PFSK-1 (cell line): ENCODE measurements around the gene ZNF134.

Source experiments
- FOXP2 ChIP-seq: optimal IDR thresholded peaks from 2 replicates; pipeline ENCODE3; 2011; ENCODE audit warnings: borderline replicate concordance, control low read depth, inconsistent platforms; ENCODE audit not compliant: insufficient read depth; ENCODE audit errors: extremely low read length, extremely low read depth
- POLR2AphosphoS5 ChIP-seq: IDR thresholded peaks from 2 replicates; pipeline ENCODE4 v1.6.1; 2012; ENCODE audit warnings: low read depth, mild to moderate bottlenecking, control low read depth, low read length, moderate library complexity
- SIN3A ChIP-seq: IDR thresholded peaks from 2 replicates; pipeline ENCODE4 v1.6.1; 2012; ENCODE audit warnings: mild to moderate bottlenecking, low read length, moderate library complexity, borderline replicate concordance; ENCODE audit not compliant: insufficient read depth
- TAF1 ChIP-seq: IDR thresholded peaks from 2 replicates; pipeline ENCODE4 v1.6.1; 2012; ENCODE audit warnings: low read length, control low read depth, borderline replicate concordance; ENCODE audit not compliant: insufficient read depth
- TF ChIP-seq, protein P1 (sequence below), 2 experiments: IDR thresholded peaks; 2 replicates each; pipeline versions ENCODE4 v1.6.1 to v1.8.0; 2011 to 2012; ENCODE audit warnings: low read depth in 2 of 2, low read length in 2 of 2, control low read depth in 1 of 2, inconsistent platforms in 1 of 2, mild to moderate bottlenecking in 1 of 2, moderate library complexity in 1 of 2; ENCODE audit not compliant: insufficient read depth in 1 of 2

Gene ZNF134

DNA sequence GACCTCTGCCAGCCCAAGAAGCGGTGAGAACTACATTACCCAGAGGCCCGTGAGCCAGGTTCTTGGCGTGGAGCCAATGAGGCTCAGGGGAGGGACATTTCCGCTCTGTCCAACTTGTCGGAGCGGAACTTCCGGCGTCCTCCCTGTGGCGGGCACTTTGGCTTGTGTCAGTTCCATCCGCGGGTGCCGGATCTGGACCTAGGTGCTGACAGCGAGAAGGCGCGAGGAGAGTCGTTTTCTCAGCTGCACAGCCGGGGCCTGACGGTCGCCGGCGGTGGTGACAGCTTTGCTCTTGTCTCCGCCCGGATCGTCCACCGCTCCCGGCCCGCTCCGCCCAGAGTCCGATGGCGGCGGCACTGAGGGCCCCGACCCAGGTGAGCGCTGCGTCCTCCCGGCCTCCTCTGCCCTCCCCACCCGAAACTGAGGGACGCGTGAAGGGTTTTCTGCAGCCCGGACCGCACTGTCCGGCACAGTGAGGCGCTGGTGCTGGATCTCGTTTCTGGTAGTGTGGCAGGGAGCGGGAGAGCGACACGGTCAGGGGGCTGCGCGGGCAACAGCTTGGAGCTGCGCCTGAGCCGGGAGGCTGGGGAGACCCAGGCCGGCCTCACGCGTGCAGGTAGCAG is 14.2 kb upstream of the ZNF134 start, which contains the start of gene ZNF530:
Gene ZNF530 (plus strand): TSS at position 125 of the 623 bp plus-strand sequence. CDS start 4,461 bp downstream, outside the sequence.
- TF ChIP-seq POLR2AphosphoS5 (peak; percentile 67), TAF1 (peak; percentile 51; the same call in 1 of the 2 replicates), FOXP2 (peak; percentile 32), SIN3A (0 out of 2 replicates have a peak, but pooled peaks have one; percentile 87)
- TF ChIP-seq, protein P1, sequence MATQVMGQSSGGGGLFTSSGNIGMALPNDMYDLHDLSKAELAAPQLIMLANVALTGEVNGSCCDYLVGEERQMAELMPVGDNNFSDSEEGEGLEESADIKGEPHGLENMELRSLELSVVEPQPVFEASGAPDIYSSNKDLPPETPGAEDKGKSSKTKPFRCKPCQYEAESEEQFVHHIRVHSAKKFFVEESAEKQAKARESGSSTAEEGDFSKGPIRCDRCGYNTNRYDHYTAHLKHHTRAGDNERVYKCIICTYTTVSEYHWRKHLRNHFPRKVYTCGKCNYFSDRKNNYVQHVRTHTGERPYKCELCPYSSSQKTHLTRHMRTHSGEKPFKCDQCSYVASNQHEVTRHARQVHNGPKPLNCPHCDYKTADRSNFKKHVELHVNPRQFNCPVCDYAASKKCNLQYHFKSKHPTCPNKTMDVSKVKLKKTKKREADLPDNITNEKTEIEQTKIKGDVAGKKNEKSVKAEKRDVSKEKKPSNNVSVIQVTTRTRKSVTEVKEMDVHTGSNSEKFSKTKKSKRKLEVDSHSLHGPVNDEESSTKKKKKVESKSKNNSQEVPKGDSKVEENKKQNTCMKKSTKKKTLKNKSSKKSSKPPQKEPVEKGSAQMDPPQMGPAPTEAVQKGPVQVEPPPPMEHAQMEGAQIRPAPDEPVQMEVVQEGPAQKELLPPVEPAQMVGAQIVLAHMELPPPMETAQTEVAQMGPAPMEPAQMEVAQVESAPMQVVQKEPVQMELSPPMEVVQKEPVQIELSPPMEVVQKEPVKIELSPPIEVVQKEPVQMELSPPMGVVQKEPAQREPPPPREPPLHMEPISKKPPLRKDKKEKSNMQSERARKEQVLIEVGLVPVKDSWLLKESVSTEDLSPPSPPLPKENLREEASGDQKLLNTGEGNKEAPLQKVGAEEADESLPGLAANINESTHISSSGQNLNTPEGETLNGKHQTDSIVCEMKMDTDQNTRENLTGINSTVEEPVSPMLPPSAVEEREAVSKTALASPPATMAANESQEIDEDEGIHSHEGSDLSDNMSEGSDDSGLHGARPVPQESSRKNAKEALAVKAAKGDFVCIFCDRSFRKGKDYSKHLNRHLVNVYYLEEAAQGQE (IDR thresholded peaks at IDR 0.05; ENCODE audit: insufficient read depth in 1 of 2, low read depth in 2 of 2, low read length in 2 of 2), result no peak

DNA sequence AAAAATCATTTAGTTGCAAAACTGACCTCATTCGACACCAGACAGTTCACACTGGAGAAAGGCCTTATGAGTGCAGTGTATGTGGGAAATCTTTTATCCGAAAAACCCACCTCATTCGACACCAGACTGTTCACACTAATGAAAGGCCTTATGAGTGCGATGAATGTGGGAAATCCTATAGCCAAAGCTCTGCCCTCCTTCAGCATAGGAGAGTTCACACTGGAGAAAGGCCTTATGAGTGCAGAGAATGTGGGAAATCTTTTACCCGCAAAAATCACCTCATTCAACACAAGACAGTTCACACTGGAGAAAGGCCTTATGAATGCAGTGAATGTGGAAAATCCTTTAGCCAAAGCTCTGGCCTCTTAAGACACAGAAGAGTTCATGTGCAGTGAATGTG is 7.1 kb upstream of the ZNF134 start:
- no peak for TF ChIP-seq FOXP2
- TF ChIP-seq POLR2AphosphoS5, result no peak
- no peak for TF ChIP-seq TAF1
- TF ChIP-seq, protein P1 (IDR thresholded peaks at IDR 0.05; ENCODE audit: insufficient read depth in 1 of 2, low read depth in 2 of 2, low read length in 2 of 2), result no peak
- no peak for TF ChIP-seq SIN3A

DNA sequence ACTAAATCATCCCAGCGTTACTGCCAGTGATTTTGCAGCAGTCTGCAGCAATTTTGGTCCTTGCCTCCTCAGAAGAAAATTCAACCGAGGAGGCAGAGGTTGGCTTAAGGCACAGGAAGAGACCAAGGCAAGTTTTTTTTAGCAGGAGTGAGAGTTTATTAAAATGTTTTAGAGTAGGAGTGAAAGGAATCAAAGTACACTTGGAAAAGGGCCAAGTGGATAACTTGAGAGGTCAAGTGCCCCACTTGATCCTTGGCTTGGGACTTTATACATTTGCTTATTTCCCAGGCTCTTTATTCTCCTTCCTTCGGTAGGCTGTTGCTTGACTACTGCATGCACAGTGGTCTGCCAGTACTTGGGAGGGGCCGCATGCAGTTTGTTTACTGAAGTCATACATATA is 2.9 kb upstream of the ZNF134 start:
- TF ChIP-seq SIN3A, result no peak
- TF ChIP-seq POLR2AphosphoS5, result no peak
- no peak for TF ChIP-seq FOXP2
- no peak for TF ChIP-seq TAF1
- TF ChIP-seq, protein P1 (IDR thresholded peaks at IDR 0.05; ENCODE audit: insufficient read depth in 1 of 2, low read depth in 2 of 2, low read length in 2 of 2), result no peak

DNA sequence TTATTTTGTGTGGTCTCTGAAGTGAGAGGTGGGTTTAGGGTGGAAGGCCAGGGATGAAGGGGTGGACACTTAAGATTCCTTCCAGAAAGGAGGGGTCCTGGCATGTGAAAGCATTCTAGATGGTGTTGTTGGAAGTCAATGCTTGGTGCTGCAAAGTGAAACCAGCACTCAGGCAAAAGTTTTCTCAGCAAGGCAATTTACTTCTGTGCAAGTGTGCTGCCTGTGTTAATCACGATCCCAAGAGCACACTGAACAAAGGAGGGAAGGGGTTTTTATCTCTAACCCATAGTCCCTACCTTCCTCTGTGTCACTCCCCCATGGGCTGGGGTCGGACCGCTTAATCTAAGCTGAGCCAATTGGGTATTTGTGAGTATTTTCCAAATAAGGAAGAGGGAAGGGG is 1.3 kb downstream of the ZNF134 start:
- TF ChIP-seq FOXP2, result no peak
- TF ChIP-seq, protein P1 (IDR thresholded peaks at IDR 0.05; ENCODE audit: insufficient read depth in 1 of 2, low read depth in 2 of 2, low read length in 2 of 2), result no peak
- TF ChIP-seq TAF1, result no peak
- no peak for TF ChIP-seq SIN3A
- no peak for TF ChIP-seq POLR2AphosphoS5
